K562 (cell line): Measurements from ENCODE around the gene ILK. TPM values are rescaled to one million over a fixed set of nuclear protein-coding genes. Genes with fewer than 3 reads are reported as not detected.

ENCODE experiments used
- CAMTA2 ChIP-seq: fragments of 250-450 bp; sonication (Bioruptor Pico); conservative IDR thresholded peaks from 2 replicates; pipeline ENCODE4 v1.5.1; 2022
- ETV1 ChIP-seq: fragments of 450-650 bp; conservative IDR thresholded peaks from 2 replicates; pipeline ENCODE4 v1.6.1; 2016; ENCODE audit warnings: missing genetic modification characterization, control low read depth, low read depth, missing compliant biosample characterization
- HDAC1 ChIP-seq, 2 experiments: fragments of 450-650 bp; IDR thresholded peaks; 2 replicates each; pipeline ENCODE4 v1.6.1; 2016 to 2017; ENCODE audit warnings: inconsistent platforms in 1 of 2, mild to moderate bottlenecking in 1 of 2, moderate library complexity in 1 of 2
- HDAC8 ChIP-seq: fragments of 450-650 bp; IDR thresholded peaks from 2 replicates; pipeline ENCODE4 v1.6.1; 2016; ENCODE audit warnings: mild to moderate bottlenecking, missing genetic modification characterization, moderate library complexity, missing compliant biosample characterization
- JUN ChIP-seq, 2 experiments: sonication (generic) in 1 of 2; formaldehyde crosslinking in 1 of 2; IDR thresholded peaks; 2 replicates each; pipeline versions ENCODE4 v1.6.1 to v1.8.0; 2012 to 2022; ENCODE audit warnings: borderline replicate concordance in 2 of 2, mild to moderate bottlenecking in 2 of 2, improper control_type of control experiment in 1 of 2, low read depth in 1 of 2, low read length in 1 of 2, missing genetic modification reagents in 1 of 2
- NFIC ChIP-seq: fragments of 450-650 bp; IDR thresholded peaks from 2 replicates; pipeline ENCODE4 v1.6.1; 2017; ENCODE audit warnings: mild to moderate bottlenecking, inconsistent platforms
- TAF7 ChIP-seq: fragments of 450-650 bp; IDR thresholded peaks from 2 replicates; pipeline ENCODE4 v1.6.1; 2016; ENCODE audit warnings: missing genetic modification characterization, missing compliant biosample characterization
- THRA ChIP-seq: fragments of 450-650 bp; IDR thresholded peaks from 2 replicates; pipeline ENCODE4 v1.6.1; 2017; ENCODE audit warnings: mild to moderate bottlenecking, moderate library complexity
- ZNF133 ChIP-seq: fragments of 250-450 bp; sonication (Bioruptor Pico); IDR thresholded peaks from 2 replicates; pipeline ENCODE4 v1.4.0; 2020; ENCODE audit warnings: mild to moderate bottlenecking
- ZNF277 ChIP-seq: fragments of 250-450 bp; sonication (Bioruptor Pico); IDR thresholded peaks from 2 replicates; pipeline ENCODE4 v1.8.0; 2022; ENCODE audit warnings: inconsistent platforms, mild to moderate bottlenecking, moderate library complexity, borderline replicate concordance
- ZNF41 ChIP-seq: fragments of 250-450 bp; sonication (Bioruptor Pico); conservative IDR thresholded peaks from 2 replicates; pipeline ENCODE4 v1.4.0; 2020; ENCODE audit warnings: mild to moderate bottlenecking
- polyA plus RNA-seq, 8 experiments: library from polyadenylated mRNA; depleted of rRNA in 4 of 8; stranded (reverse) in 5 of 8; unstranded in 3 of 8; fragments of >200 nt; fragmentation: Nextera tagmentation in 2 of 8; fragmentation: Illumina TruSeq in 1 of 8; extraction: Ambion mirVana in 2 of 8; extraction: Trizol in 1 of 8; gene quantifications; 2 replicates each; pipeline versions ENCODE4 v1.2.1 to v1.2.3, GENCODE V29; 2011 to 2014; ENCODE audit warnings: inconsistent platforms in 1 of 8, missing spikeins in 1 of 8
- total RNA-seq, 7 experiments: library from RNA; depleted of rRNA in 6 of 7; stranded (reverse); fragments of >200 nt in 6 of 7; fragmentation: Illumina TruSeq in 2 of 7; extraction: Trizol in 2 of 7; gene quantifications; 2 replicates each; pipeline versions ENCODE4 v1.2.1 to v1.2.3, GENCODE V29; 2011 to 2021; ENCODE audit warnings: low replicate concordance in 1 of 7
- TF ChIP-seq, protein P1 (sequence below), 2 experiments: fragments of 150-350 bp in 1 of 2; IDR thresholded peaks; 2 replicates each; pipeline ENCODE4 v1.6.1; 2012 to 2016; ENCODE audit warnings: low read depth in 2 of 2, low read length in 2 of 2, mild to moderate bottlenecking in 1 of 2, moderate library complexity in 1 of 2
- TF ChIP-seq, protein P2 (sequence below): fragments of 250-450 bp; sonication (Bioruptor Pico); IDR thresholded peaks from 2 replicates; pipeline ENCODE4 v1.8.0; 2021; ENCODE audit warnings: mild to moderate bottlenecking, moderate library complexity
- TF ChIP-seq, protein P3 (sequence below): fragments of 450-650 bp; IDR thresholded peaks from 2 replicates; pipeline ENCODE4 v1.6.1; 2018; ENCODE audit not compliant: partially characterized antibody

Gene ILK
- total and polyA plus RNA-seq, 9 of the 15 experiments (the other 6 are each of a cell fraction or from before 2014, with no cell fraction given) = 43.3 to 95.9 (median 58.9) TPM

GRCh38 chr11:6554828-6555706 lies 48.5 kb upstream of the ILK start (continued):
- no peak for TF ChIP-seq THRA
- TF ChIP-seq, protein P1, sequence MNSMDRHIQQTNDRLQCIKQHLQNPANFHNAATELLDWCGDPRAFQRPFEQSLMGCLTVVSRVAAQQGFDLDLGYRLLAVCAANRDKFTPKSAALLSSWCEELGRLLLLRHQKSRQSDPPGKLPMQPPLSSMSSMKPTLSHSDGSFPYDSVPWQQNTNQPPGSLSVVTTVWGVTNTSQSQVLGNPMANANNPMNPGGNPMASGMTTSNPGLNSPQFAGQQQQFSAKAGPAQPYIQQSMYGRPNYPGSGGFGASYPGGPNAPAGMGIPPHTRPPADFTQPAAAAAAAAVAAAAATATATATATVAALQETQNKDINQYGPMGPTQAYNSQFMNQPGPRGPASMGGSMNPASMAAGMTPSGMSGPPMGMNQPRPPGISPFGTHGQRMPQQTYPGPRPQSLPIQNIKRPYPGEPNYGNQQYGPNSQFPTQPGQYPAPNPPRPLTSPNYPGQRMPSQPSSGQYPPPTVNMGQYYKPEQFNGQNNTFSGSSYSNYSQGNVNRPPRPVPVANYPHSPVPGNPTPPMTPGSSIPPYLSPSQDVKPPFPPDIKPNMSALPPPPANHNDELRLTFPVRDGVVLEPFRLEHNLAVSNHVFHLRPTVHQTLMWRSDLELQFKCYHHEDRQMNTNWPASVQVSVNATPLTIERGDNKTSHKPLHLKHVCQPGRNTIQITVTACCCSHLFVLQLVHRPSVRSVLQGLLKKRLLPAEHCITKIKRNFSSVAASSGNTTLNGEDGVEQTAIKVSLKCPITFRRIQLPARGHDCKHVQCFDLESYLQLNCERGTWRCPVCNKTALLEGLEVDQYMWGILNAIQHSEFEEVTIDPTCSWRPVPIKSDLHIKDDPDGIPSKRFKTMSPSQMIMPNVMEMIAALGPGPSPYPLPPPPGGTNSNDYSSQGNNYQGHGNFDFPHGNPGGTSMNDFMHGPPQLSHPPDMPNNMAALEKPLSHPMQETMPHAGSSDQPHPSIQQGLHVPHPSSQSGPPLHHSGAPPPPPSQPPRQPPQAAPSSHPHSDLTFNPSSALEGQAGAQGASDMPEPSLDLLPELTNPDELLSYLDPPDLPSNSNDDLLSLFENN (IDR thresholded peaks at IDR 0.05; ENCODE audit: low read depth in 2 of 2, low read length in 2 of 2) = peak in 1 of 2 experiments; percentile 92; a peak in 2 of 4 replicates
- no peak for TF ChIP-seq ZNF133 (CRISPR knock-in tag)
- TF ChIP-seq, protein P2, sequence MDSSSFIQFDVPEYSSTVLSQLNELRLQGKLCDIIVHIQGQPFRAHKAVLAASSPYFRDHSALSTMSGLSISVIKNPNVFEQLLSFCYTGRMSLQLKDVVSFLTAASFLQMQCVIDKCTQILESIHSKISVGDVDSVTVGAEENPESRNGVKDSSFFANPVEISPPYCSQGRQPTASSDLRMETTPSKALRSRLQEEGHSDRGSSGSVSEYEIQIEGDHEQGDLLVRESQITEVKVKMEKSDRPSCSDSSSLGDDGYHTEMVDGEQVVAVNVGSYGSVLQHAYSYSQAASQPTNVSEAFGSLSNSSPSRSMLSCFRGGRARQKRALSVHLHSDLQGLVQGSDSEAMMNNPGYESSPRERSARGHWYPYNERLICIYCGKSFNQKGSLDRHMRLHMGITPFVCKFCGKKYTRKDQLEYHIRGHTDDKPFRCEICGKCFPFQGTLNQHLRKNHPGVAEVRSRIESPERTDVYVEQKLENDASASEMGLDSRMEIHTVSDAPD (CRISPR knock-in tag) = no peak
- TF ChIP-seq ZNF277 (CRISPR knock-in tag) = no peak
- TF ChIP-seq JUN (IDR thresholded peaks at IDR 0.05; ENCODE audit: borderline replicate concordance, low read depth, low read length) = peak; percentile 64; the same call in 1 of the 2 replicates
- TF ChIP-seq JUN (CRISPR knock-in tag; IDR thresholded peaks at IDR 0.05; ENCODE audit: borderline replicate concordance) = no peak
- no peak for TF ChIP-seq ZNF41 (CRISPR knock-in tag)
- TF ChIP-seq TAF7 (tag) = no peak
- TF ChIP-seq ETV1 = 0 out of 2 replicates have a peak, but pooled peaks have one; percentile 7
- TF ChIP-seq NFIC = peak; percentile 65
- peak; percentile 26 to 84; a peak in 2 of 4 replicates for TF ChIP-seq HDAC1 (IDR thresholded peaks at IDR 0.05)
- TF ChIP-seq CAMTA2 (CRISPR knock-in tag) = no peak
- TF ChIP-seq, protein P3, sequence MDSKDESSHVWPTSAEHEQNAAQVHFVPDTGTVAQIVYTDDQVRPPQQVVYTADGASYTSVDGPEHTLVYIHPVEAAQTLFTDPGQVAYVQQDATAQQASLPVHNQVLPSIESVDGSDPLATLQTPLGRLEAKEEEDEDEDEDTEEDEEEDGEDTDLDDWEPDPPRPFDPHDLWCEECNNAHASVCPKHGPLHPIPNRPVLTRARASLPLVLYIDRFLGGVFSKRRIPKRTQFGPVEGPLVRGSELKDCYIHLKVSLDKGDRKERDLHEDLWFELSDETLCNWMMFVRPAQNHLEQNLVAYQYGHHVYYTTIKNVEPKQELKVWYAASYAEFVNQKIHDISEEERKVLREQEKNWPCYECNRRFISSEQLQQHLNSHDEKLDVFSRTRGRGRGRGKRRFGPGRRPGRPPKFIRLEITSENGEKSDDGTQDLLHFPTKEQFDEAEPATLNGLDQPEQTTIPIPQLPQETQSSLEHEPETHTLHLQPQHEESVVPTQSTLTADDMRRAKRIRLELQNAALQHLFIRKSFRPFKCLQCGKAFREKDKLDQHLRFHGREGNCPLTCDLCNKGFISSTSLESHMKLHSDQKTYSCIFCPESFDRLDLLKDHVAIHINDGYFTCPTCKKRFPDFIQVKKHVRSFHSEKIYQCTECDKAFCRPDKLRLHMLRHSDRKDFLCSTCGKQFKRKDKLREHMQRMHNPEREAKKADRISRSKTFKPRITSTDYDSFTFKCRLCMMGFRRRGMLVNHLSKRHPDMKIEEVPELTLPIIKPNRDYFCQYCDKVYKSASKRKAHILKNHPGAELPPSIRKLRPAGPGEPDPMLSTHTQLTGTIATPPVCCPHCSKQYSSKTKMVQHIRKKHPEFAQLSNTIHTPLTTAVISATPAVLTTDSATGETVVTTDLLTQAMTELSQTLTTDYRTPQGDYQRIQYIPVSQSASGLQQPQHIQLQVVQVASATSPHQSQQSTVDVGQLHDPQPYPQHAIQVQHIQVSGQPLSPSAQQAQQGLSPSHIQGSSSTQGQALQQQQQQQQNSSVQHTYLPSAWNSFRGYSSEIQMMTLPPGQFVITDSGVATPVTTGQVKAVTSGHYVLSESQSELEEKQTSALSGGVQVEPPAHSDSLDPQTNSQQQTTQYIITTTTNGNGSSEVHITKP = peak; percentile 29
- no peak for TF ChIP-seq HDAC8 (tag)
